ENCODE measurements around the gene ZNF821. TPM values are rescaled to one million over a fixed set of nuclear protein-coding genes. Genes with fewer than 3 reads are reported as not detected.

Gene ZNF821
- total RNA-seq, 1 experiment from 2014 or later = 3.4 TPM

- intact Hi-C loops (cut with micrococcal nuclease) = loop anchor here (10.0 kb wide), 1 partner anchor 82 kb away; no protein-coding TSS in a partner anchor
- H3K4me1 Mint-ChIP-seq (ENCODE audit: insufficient read depth, unreplicated experiment) = peaks cover 22% of the 10 kb centered on the region
- BruUV-seq (replicated peaks) = no TSS peak
- no peak for TF ChIP-seq CTCF (IDR thresholded peaks at IDR 0.05; ENCODE audit: unreplicated experiment)
- peaks cover 44% of the 10 kb centered on the region for H3K36me3 Mint-ChIP-seq (ENCODE audit: insufficient read depth, unreplicated experiment)
- no peaks in the 10 kb centered on the region for H3K27me3 Mint-ChIP-seq (ENCODE audit: insufficient read depth, unreplicated experiment)
- ChIA-PET POLR2A (interaction anchor here (0.7 to 4.6 kb wide), 20 partner anchors 9 to 157 kb away, joined by 3 to 60 read pairs (median 4); partner anchors contain the start of genes AP1G1 and IST1), CTCF (interaction anchor here (0.7 to 1.0 kb wide), 4 partner anchors 10 to 118 kb away, joined by 3 read pairs; no protein-coding TSS in a partner anchor)
- peak; percentile 6 for DNase-seq (ENCODE audit: unreplicated experiment)
- peak overlapping the region; percentile 98 for H3K27ac Mint-ChIP-seq (ENCODE audit: low read depth, unreplicated experiment)
- H3K9me3 Mint-ChIP-seq (ENCODE audit: unreplicated experiment) = no peaks in the 10 kb centered on the region
- peak overlapping the region; percentile 90 for H3K4me3 Mint-ChIP-seq (ENCODE audit: unreplicated experiment)
Measured at GRCh38 chr16:71846431-71846830, 37.6 kb downstream of the ZNF821 start.

GRCh38 chr16:71845639-71846430 lies 38.1 kb downstream of the ZNF821 start, which contains the start of gene ATXN1L:
ATXN1L (plus strand) TSS chr16:71845976; CDS start chr16:71849741, 3,765 bp downstream.
- Mint-ChIP-seq H3K4me3 (ENCODE audit: unreplicated experiment) (peak within 1 kb of the TSS; percentile 90), H3K4me1 (ENCODE audit: insufficient read depth, unreplicated experiment) (peaks cover 22% of the 10 kb centered on the region), H3K27ac (ENCODE audit: low read depth, unreplicated experiment) (peak within 1 kb of the TSS; percentile 98), H3K9me3 (ENCODE audit: unreplicated experiment) (no peaks in the 10 kb centered on the region), H3K36me3 (ENCODE audit: insufficient read depth, unreplicated experiment) (peaks cover 40% of the 10 kb centered on the region), H3K27me3 (ENCODE audit: insufficient read depth, unreplicated experiment) (no peaks in the 10 kb centered on the region)
- CTCF ChIA-PET = interaction anchor here (0.7 to 1.0 kb wide), 3 partner anchors 10 to 52 kb away, joined by 3 read pairs; no protein-coding TSS in a partner anchor
- intact Hi-C loops (cut with micrococcal nuclease) = loop anchor here (2.0 to 10.0 kb wide), 2 partner anchors 37 to 81 kb away; partner anchors contain the start of gene AP1G1
- POLR2A ChIA-PET = interaction anchor here (0.7 to 4.6 kb wide), 22 partner anchors 10 to 395 kb away, joined by 3 to 60 read pairs (median 4); partner anchors contain the start of genes AP1G1 and IST1
- no peak for TF ChIP-seq CTCF (IDR thresholded peaks at IDR 0.05; ENCODE audit: unreplicated experiment)
- peak; percentile 93 for DNase-seq (ENCODE audit: unreplicated experiment)
- BruUV-seq (replicated peaks) = TSS peak; percentile 61

- BruUV-seq (replicated peaks) = no TSS peak
- no peak overlapping the region for H3K4me3 Mint-ChIP-seq (ENCODE audit: unreplicated experiment)
- no peak for TF ChIP-seq CTCF (IDR thresholded peaks at IDR 0.05; ENCODE audit: unreplicated experiment)
- no peak overlapping the region for H3K27ac Mint-ChIP-seq (ENCODE audit: low read depth, unreplicated experiment)
- H3K36me3 Mint-ChIP-seq (ENCODE audit: insufficient read depth, unreplicated experiment) = peaks cover 19% of the 10 kb centered on the region
- intact Hi-C loops (cut with micrococcal nuclease) = loop anchor here (10.0 kb wide), 1 partner anchor 79 kb away; no protein-coding TSS in a partner anchor
- no peak for DNase-seq (ENCODE audit: unreplicated experiment)
- no peaks in the 10 kb centered on the region for H3K9me3 Mint-ChIP-seq (ENCODE audit: unreplicated experiment)
- no peaks in the 10 kb centered on the region for H3K27me3 Mint-ChIP-seq (ENCODE audit: insufficient read depth, unreplicated experiment)
- CTCF ChIA-PET = interaction anchor here (0.9 to 1.2 kb wide), 2 partner anchors 14 to 82 kb away, joined by 3 read pairs; no protein-coding TSS in a partner anchor
- POLR2A ChIA-PET = interaction anchor here (0.9 to 4.6 kb wide), 4 partner anchors 27 to 52 kb away, joined by 3 to 40 read pairs (median 4); partner anchors contain the start of genes AP1G1 and IST1
- peaks cover 20% of the 10 kb centered on the region for H3K4me1 Mint-ChIP-seq (ENCODE audit: insufficient read depth, unreplicated experiment)
Measured at GRCh38 chr16:71843572-71843971, 40.4 kb downstream of the ZNF821 start.

- POLR2A ChIA-PET = interaction anchor here (1.1 to 2.0 kb wide), 4 partner anchors 12 to 32 kb away, joined by 3 to 7 read pairs (median 4); partner anchors contain the start of gene AP1G1
- Mint-ChIP-seq H3K9me3 (ENCODE audit: unreplicated experiment) (no peaks in the 10 kb centered on the region), H3K27me3 (ENCODE audit: insufficient read depth, unreplicated experiment) (no peaks in the 10 kb centered on the region), H3K36me3 (ENCODE audit: insufficient read depth, unreplicated experiment) (peaks cover under 1% of the 10 kb centered on the region), H3K4me3 (ENCODE audit: unreplicated experiment) (no peak overlapping the region), H3K4me1 (ENCODE audit: insufficient read depth, unreplicated experiment) (peaks cover 2% of the 10 kb centered on the region), H3K27ac (ENCODE audit: low read depth, unreplicated experiment) (no peak overlapping the region)
- no TSS peak for BruUV-seq (replicated peaks)
- DNase-seq (ENCODE audit: unreplicated experiment) = no peak
- no peak for TF ChIP-seq CTCF (IDR thresholded peaks at IDR 0.05; ENCODE audit: unreplicated experiment)
- CTCF ChIA-PET = interaction anchor here (0.6 to 1.4 kb wide), 2 partner anchors 15 to 23 kb away, joined by 3 to 4 read pairs; no protein-coding TSS in a partner anchor
- intact Hi-C loops (cut with micrococcal nuclease) = loop anchor here (10.0 kb wide), 1 partner anchor 75 kb away; no protein-coding TSS in a partner anchor
Measured at GRCh38 chr16:71840052-71840451, 43.9 kb downstream of the ZNF821 start.
